H1 (cell line): Measurements from ENCODE around the gene SLC1A4. TPM values are rescaled to one million over a fixed set of nuclear protein-coding genes. Genes with fewer than 3 reads are reported as not detected.

Experiments
- CTCF ChIA-PET: fragments of 300-600 bp; sonication (Branson Sonifier 250); formaldehyde crosslinking; loops from one replicate; lab custom pipeline; 2021; ENCODE audit not compliant: partially characterized antibody; lab: Charles Lee
- POLR2A ChIA-PET: fragments of 300-600 bp; sonication (Branson Sonifier 250); formaldehyde crosslinking; loops from one replicate; lab custom pipeline; 2021; ENCODE audit warnings: inconsistent platforms; ENCODE audit not compliant: partially characterized antibody; lab: Charles Lee
- DNase-seq, 2 experiments: peaks; one replicate each; pipeline versions ENCODE4 v3.0.0 to v3.0.0-alpha.2; 2010 to 2022; ENCODE audit warnings: low spot score in 2 of 2, low read depth in 1 of 2, mixed read lengths in 1 of 2
- FAIRE-seq: peaks from 2 replicates; lab custom pipeline; 2011; peaks lifted over from hg19 to GRCh38; lab: Jason Lieb, UNC
- H2AFZ ChIP-seq: 2 replicates; pipeline ENCODE4 v1.8.1; 2012; ENCODE audit warnings: low read length, inconsistent platforms
- H2AK5ac ChIP-seq: 2 replicates; pipeline ENCODE4 v1.6.1; 2013; ENCODE audit warnings: low read depth, low read length
- H2BK120ac ChIP-seq: replicated peaks from 2 replicates; pipeline ENCODE3; 2013; ENCODE audit warnings: low read depth, low read length, inconsistent platforms
- H2BK12ac ChIP-seq: 2 replicates; pipeline ENCODE4 v1.6.1; 2013; ENCODE audit warnings: low read depth, low read length
- H2BK15ac ChIP-seq: 2 replicates; pipeline ENCODE4 v1.6.1; 2013; ENCODE audit warnings: low read length
- H2BK20ac ChIP-seq: 2 replicates; pipeline ENCODE4 v1.6.1; 2013; ENCODE audit warnings: low read length
- H2BK5ac ChIP-seq: 2 replicates; pipeline ENCODE4 v1.6.1; 2013; ENCODE audit warnings: low read depth, low read length
- H3K14ac ChIP-seq: 2 replicates; pipeline ENCODE4 v1.6.1; 2013; ENCODE audit warnings: inconsistent platforms; ENCODE audit not compliant: insufficient read length
- H3K18ac ChIP-seq: 2 replicates; pipeline ENCODE4 v1.6.1; 2013; ENCODE audit warnings: low read length; ENCODE audit errors: extremely low read depth
- H3K23ac ChIP-seq: 2 replicates; pipeline ENCODE4 v1.6.1; 2013; ENCODE audit warnings: inconsistent platforms; ENCODE audit not compliant: insufficient read length
- H3K23me2 ChIP-seq: 2 replicates; pipeline ENCODE4 v1.6.1; 2013; ENCODE audit warnings: low read depth, low read length
- H3K27ac ChIP-seq: 2 replicates; pipeline ENCODE4 v1.6.1; 2011; ENCODE audit warnings: low read depth, low read length, inconsistent platforms
- H3K27me3 ChIP-seq, 4 experiments: replicated peaks in 1 of 4; 1 replicate in 1 of 4; 2 replicates in 3 of 4; pipeline versions ENCODE4 v1.6.1 to v1.8.1; 2011 to 2013; ENCODE audit warnings: low read length in 3 of 4, mild to moderate bottlenecking in 3 of 4, inconsistent platforms in 2 of 4, mixed read lengths in 2 of 4, moderate library complexity in 1 of 4; ENCODE audit not compliant: control insufficient read depth in 3 of 4, insufficient read depth in 3 of 4; ENCODE audit errors: extremely low read depth in 1 of 4
- H3K36me3 ChIP-seq, 4 experiments: 2 replicates each; pipeline versions ENCODE4 v1.6.1 to v1.8.1; 2011 to 2013; ENCODE audit warnings: mild to moderate bottlenecking in 4 of 4, low read length in 3 of 4, moderate library complexity in 2 of 4, control low read depth in 1 of 4, inconsistent platforms in 1 of 4; ENCODE audit not compliant: insufficient read depth in 4 of 4, control insufficient read depth in 2 of 4
- H3K4ac ChIP-seq: replicated peaks from 2 replicates; pipeline ENCODE3; 2013; ENCODE audit warnings: low read length, low read depth, mixed read lengths, inconsistent platforms; ENCODE audit not compliant: insufficient read length
- H3K4me1 ChIP-seq, 4 experiments: replicated peaks in 1 of 4; 1 replicate in 1 of 4; 2 replicates in 3 of 4; pipeline versions ENCODE4 v1.6.1 to v1.8.1; 2011 to 2013; ENCODE audit warnings: low read length in 3 of 4, inconsistent platforms in 2 of 4, mixed read lengths in 1 of 4; ENCODE audit not compliant: insufficient read depth in 4 of 4, control insufficient read depth in 3 of 4
- H3K4me2 ChIP-seq, 2 experiments: 2 replicates each; pipeline versions ENCODE4 v1.6.1 to v1.8.1; 2011 to 2013; ENCODE audit warnings: low read depth in 2 of 2, low read length in 2 of 2, control low read depth in 1 of 2, inconsistent platforms in 1 of 2, mild to moderate bottlenecking in 1 of 2; ENCODE audit not compliant: insufficient read depth in 1 of 2
- H3K4me3 ChIP-seq, 4 experiments: fragments of 200-600, 300-600 bp in 1 of 4; sonication (generic), shearing (Covaris generic), sonication (Bioruptor Twin) in 1 of 4; 2 replicates each; pipeline versions ENCODE4 v1.5.1 to v1.8.1; 2011 to 2016; ENCODE audit warnings: low read length in 4 of 4, low read depth in 3 of 4, control low read depth in 2 of 4, inconsistent platforms in 2 of 4, mild to moderate bottlenecking in 2 of 4, mixed read lengths in 1 of 4, moderate library complexity in 1 of 4; ENCODE audit not compliant: insufficient read depth in 2 of 4; ENCODE audit errors: extremely low read depth in 1 of 4
- H3K56ac ChIP-seq: replicated peaks from 2 replicates; pipeline ENCODE3; 2013; ENCODE audit warnings: low read depth, mild to moderate bottlenecking, mixed read lengths, low read length, inconsistent platforms; ENCODE audit not compliant: insufficient read length
- H3K79me1 ChIP-seq: 2 replicates; pipeline ENCODE4 v1.6.1; 2013; ENCODE audit warnings: low read depth, low read length, control low read depth
- H3K79me2 ChIP-seq, 2 experiments: 2 replicates each; pipeline versions ENCODE4 v1.6.1 to v1.8.1; 2012 to 2013; ENCODE audit warnings: low read length in 2 of 2, mild to moderate bottlenecking in 2 of 2, inconsistent platforms in 1 of 2; ENCODE audit not compliant: insufficient read depth in 2 of 2, control insufficient read depth in 1 of 2
- H3K9ac ChIP-seq, 4 experiments: replicated peaks in 1 of 4; 1 replicate in 1 of 4; 2 replicates in 3 of 4; pipeline versions ENCODE4 v1.6.1 to v1.8.1; 2011 to 2013; ENCODE audit warnings: low read depth in 3 of 4, low read length in 3 of 4, control low read depth in 2 of 4, mild to moderate bottlenecking in 2 of 4, moderate library complexity in 2 of 4, inconsistent platforms in 1 of 4; ENCODE audit errors: extremely low read depth in 1 of 4
- H3K9me3 ChIP-seq, 2 experiments: 2 replicates each; pipeline versions ENCODE4 v1.6.1 to v1.8.1; 2012 to 2013; ENCODE audit warnings: mild to moderate bottlenecking in 2 of 2, moderate library complexity in 2 of 2, control low read depth in 1 of 2, inconsistent platforms in 1 of 2, low read depth in 1 of 2, low read length in 1 of 2, mixed read lengths in 1 of 2; ENCODE audit not compliant: insufficient read depth in 2 of 2
- H4K20me1 ChIP-seq, 2 experiments: replicated peaks in 1 of 2; 2 replicates each; pipeline versions ENCODE3 to v1.8.1; 2011 to 2013; ENCODE audit warnings: inconsistent platforms in 2 of 2, low read length in 2 of 2, mild to moderate bottlenecking in 1 of 2; ENCODE audit not compliant: insufficient read depth in 2 of 2, control insufficient read depth in 1 of 2
- H4K5ac ChIP-seq: 2 replicates; pipeline ENCODE4 v1.6.1; 2013; ENCODE audit warnings: low read length, low read depth, mixed read lengths, inconsistent platforms; ENCODE audit not compliant: insufficient read length
- H4K8ac ChIP-seq: 2 replicates; pipeline ENCODE4 v1.8.0; 2013; ENCODE audit warnings: mild to moderate bottlenecking, moderate library complexity, low read length, inconsistent platforms; ENCODE audit not compliant: insufficient read depth; ENCODE audit errors: extremely low read depth
- H4K91ac ChIP-seq: replicated peaks from 2 replicates; pipeline ENCODE3; 2013; ENCODE audit warnings: low read length, mixed read lengths, inconsistent platforms; ENCODE audit not compliant: insufficient read length
- RAD21 ChIP-seq, 2 experiments: IDR thresholded peaks in 1 of 2; conservative IDR thresholded peaks in 1 of 2; 2 replicates each; pipeline ENCODE4 v1.6.1; 2011; ENCODE audit warnings: low read depth in 2 of 2, low read length in 2 of 2, improper control_type of control experiment in 1 of 2, inconsistent platforms in 1 of 2, mild to moderate bottlenecking in 1 of 2, moderate library complexity in 1 of 2
- ZNF274 ChIP-seq: IDR thresholded peaks from 2 replicates; pipeline ENCODE4 v1.7.0; 2012; ENCODE audit warnings: low read length, borderline replicate concordance; ENCODE audit errors: extremely low read depth
- WGBS, 2 experiments: shearing (Covaris generic) in 1 of 2; methylation state at CpG; one replicate each; pipeline versions ENCODE4 v1.1.6 to v1.1.7; 2013 to 2015; ENCODE audit warnings: low lambda C conversion rate in 2 of 2, mixed read lengths in 2 of 2, inconsistent platforms in 1 of 2, low coverage in 1 of 2, missing lambda C conversion rate in 1 of 2; ENCODE audit not compliant: insufficient replicate concordance in 2 of 2, insufficient coverage in 1 of 2, insufficient read length in 1 of 2; ENCODE audit errors: extremely low coverage in 1 of 2, missing lambda C conversion rate in 1 of 2; 5-methylcytosine and 5-hydroxymethylcytosine counted together
- polyA plus RNA-seq, 7 experiments: library from polyadenylated mRNA; depleted of rRNA in 3 of 7; stranded (reverse) in 5 of 7; unstranded in 2 of 7; fragments of >200 nt in 5 of 7; fragments of 200-250 nt in 2 of 7; gene quantifications; 1 replicate in 5 of 7; 2 replicates in 1 of 7; 4 replicates in 1 of 7; pipeline versions ENCODE4 v1.2.1 to v1.2.3, GENCODE V29; 2011 to 2013; ENCODE audit warnings: missing spikeins in 2 of 7, mixed read lengths in 2 of 7
- total RNA-seq: library from RNA; stranded (reverse); fragmentation: NEBNext Ultra II Directional; extraction: Animal tissue kit (Norgen Biotek cat#: 25700); gene quantifications from 2 replicates; pipeline ENCODE4 v1.2.1, GENCODE V29; 2021
- TF ChIP-seq, protein P1 (sequence below), 3 experiments: IDR thresholded peaks; 1 replicate in 2 of 3; 2 replicates in 1 of 3; pipeline versions ENCODE4 v1.5.1 to v1.6.1; 2011; ENCODE audit warnings: low read length in 3 of 3, mild to moderate bottlenecking in 3 of 3, inconsistent platforms in 2 of 3, low read depth in 1 of 3, moderate library complexity in 1 of 3; ENCODE audit not compliant: insufficient read depth in 1 of 3; ENCODE audit errors: control extremely low read depth in 1 of 3

The SLC1A4 gene
- total and polyA plus RNA-seq, 2 of the 8 experiments (the other 6 are each of a cell fraction or from before 2014, with no cell fraction given) = 0.44 to 0.86 TPM

DNA sequence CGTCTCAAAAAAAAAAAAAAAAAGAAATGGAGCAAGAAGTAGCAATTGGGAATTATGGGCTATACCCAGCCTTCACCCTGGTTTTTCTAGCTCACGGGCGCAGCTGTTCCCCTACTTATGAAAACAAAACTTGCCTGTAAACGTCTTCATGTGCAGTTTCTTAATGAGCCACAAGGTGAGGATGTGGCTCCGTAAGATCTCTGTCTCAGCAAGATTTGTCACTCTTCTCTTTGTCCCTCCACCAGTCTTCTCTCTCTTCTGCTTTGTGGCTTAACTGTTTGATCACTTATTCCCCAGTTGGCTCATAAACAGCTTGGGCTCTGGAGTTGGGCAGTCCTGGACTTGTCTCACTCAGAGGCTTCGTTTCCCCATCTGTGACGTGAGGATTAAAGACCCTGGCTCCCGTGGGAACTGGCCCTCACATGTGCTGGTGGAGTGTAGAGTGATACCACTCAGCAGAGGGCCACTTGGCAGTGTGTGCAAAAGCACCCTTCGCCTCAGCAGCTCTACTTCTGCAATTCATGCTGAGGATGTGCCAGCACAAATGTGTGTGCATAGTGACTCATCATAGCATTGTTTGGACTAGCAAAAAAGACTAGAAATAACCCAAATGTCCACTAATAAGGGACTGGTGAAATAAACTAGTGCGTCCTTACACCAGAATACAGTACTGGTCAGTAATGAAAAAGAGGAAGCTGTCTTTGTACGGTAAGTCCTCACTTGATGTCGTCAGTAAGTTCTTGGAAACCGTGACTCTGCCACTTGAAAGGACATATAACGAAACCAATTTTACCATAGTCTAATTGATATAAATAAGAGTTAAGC, 75.7 kb downstream of the SLC1A4 start:
- Histone ChIP-seq H4K5ac (no peak overlapping the region), H3K4ac (no peak overlapping the region), H3K56ac (no peak overlapping the region), H2BK12ac (no peak overlapping the region), H4K8ac (no peak overlapping the region), H3K4me3 (no peak overlapping the region), H2BK5ac (no peak overlapping the region), H3K9ac (no peak overlapping the region), H3K14ac (no peak overlapping the region), H3K36me3 (peaks cover 0 to 9% (median 2%) of the 10 kb centered on the region in 4 experiments; a peak in 3 of 8 replicates), H4K20me1 (peaks cover 16 to 20% of the 10 kb centered on the region in 2 experiments), H2BK20ac (no peak overlapping the region), H3K23me2 (no peaks in the 10 kb centered on the region), H2AFZ (no peak overlapping the region), H2BK120ac (no peak overlapping the region), H3K4me2 (no peak overlapping the region), H3K79me2 (peaks cover 3 to 76% of the 10 kb centered on the region in 2 experiments; a peak in 3 of 4 replicates), H3K9me3 (no peaks in the 10 kb centered on the region), H3K4me1 (no peaks in the 10 kb centered on the region), H3K79me1 (peaks cover 20% of the 10 kb centered on the region)
- WGBS, 2 experiments = 83% methylated on average over 13 of the region's 14 CpGs; no CpG with 5 or more reads in 1 of the 2 experiments
- DNase-seq = no peak
- FAIRE-seq = no peak
- ChIA-PET POLR2A (interaction anchor here (2.2 to 2.7 kb wide), 2 partner anchors 9 kb away, joined by 11 to 17 read pairs; partner anchors contain the start of gene CEP68), CTCF (interaction anchor here (0.6 to 3.7 kb wide), 42 partner anchors 10 to 554 kb away, joined by 3 to 26 read pairs (median 4); partner anchors contain the start of gene CEP68)
- no peak for TF ChIP-seq ZNF274
- TF ChIP-seq RAD21 (IDR thresholded peaks at IDR 0.05 in 1 of 2, conservative IDR thresholded peaks at IDR 0.05 in 1 of 2; ENCODE audit: low read depth in 2 of 2, low read length in 2 of 2) = peak; percentile 75 to 83
- TF ChIP-seq, protein P1, sequence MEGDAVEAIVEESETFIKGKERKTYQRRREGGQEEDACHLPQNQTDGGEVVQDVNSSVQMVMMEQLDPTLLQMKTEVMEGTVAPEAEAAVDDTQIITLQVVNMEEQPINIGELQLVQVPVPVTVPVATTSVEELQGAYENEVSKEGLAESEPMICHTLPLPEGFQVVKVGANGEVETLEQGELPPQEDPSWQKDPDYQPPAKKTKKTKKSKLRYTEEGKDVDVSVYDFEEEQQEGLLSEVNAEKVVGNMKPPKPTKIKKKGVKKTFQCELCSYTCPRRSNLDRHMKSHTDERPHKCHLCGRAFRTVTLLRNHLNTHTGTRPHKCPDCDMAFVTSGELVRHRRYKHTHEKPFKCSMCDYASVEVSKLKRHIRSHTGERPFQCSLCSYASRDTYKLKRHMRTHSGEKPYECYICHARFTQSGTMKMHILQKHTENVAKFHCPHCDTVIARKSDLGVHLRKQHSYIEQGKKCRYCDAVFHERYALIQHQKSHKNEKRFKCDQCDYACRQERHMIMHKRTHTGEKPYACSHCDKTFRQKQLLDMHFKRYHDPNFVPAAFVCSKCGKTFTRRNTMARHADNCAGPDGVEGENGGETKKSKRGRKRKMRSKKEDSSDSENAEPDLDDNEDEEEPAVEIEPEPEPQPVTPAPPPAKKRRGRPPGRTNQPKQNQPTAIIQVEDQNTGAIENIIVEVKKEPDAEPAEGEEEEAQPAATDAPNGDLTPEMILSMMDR (IDR thresholded peaks at IDR 0.05; ENCODE audit: control extremely low read depth in 1 of 3, insufficient read depth in 1 of 3, low read depth in 1 of 3, low read length in 3 of 3) = peak in 2 of 3 experiments; percentile 69 to 76; a peak in 3 of 4 replicates
- TF ChIP-seq, all 59 proteins: peak for 2
- Histone ChIP-seq H3K27ac (no peak overlapping the region), H3K18ac (no peak overlapping the region), H2BK15ac (0 out of 2 replicates have a peak overlapping the region, but pooled peaks have one; percentile 47), H4K91ac (no peak overlapping the region), H3K27me3 (no peaks in the 10 kb centered on the region), H2AK5ac (no peak overlapping the region), H3K23ac (no peak overlapping the region)
